GM12878 (cell line): ENCODE measurements around the gene PKLR. TPM values are rescaled to one million over a fixed set of nuclear protein-coding genes. Genes with fewer than 3 reads are reported as not detected.

Experiments
- BCL3 ChIP-seq: IDR thresholded peaks from 2 replicates; pipeline ENCODE4 v1.6.1; 2011; ENCODE audit warnings: borderline replicate concordance, low read depth, mild to moderate bottlenecking, moderate library complexity, low read length; ENCODE audit not compliant: insufficient read depth, poor library complexity, severe bottlenecking
- MEF2B ChIP-seq: fragments of 450-650 bp; IDR thresholded peaks from 2 replicates; pipeline ENCODE4 v1.6.1; 2018; ENCODE audit warnings: mild to moderate bottlenecking, moderate library complexity; ENCODE audit not compliant: partially characterized antibody, poor library complexity, severe bottlenecking
- NKRF ChIP-seq: fragments of 450-650 bp; conservative IDR thresholded peaks from 2 replicates; pipeline ENCODE4 v1.6.1; 2017; ENCODE audit warnings: mild to moderate bottlenecking, moderate library complexity
- STAT1 ChIP-seq: fragments of 450-650 bp; conservative IDR thresholded peaks from 2 replicates; pipeline ENCODE4 v1.6.1; 2014; ENCODE audit warnings: antibody characterized with exemption, mild to moderate bottlenecking
- TBL1XR1 ChIP-seq: IDR thresholded peaks from 2 replicates; pipeline ENCODE4 v1.6.1; 2012; ENCODE audit warnings: low read depth, low read length, improper control_type of control experiment
- USF2 ChIP-seq: IDR thresholded peaks from 2 replicates; pipeline ENCODE4 v1.6.1; 2011; ENCODE audit warnings: low read depth, low read length, improper control_type of control experiment, borderline replicate concordance
- polyA plus RNA-seq, 11 experiments: library from polyadenylated mRNA; depleted of rRNA in 4 of 11; unstranded in 6 of 11; stranded (reverse) in 5 of 11; fragments of >200 nt; fragmentation: Nextera tagmentation in 4 of 11; fragmentation: Illumina TruSeq in 1 of 11; extraction: Ambion mirVana in 4 of 11; extraction: Trizol in 1 of 11; gene quantifications; 1 replicate in 1 of 11; 2 replicates in 10 of 11; pipeline versions ENCODE4 v1.2.1 to v1.2.3, GENCODE V29; 2011 to 2016; ENCODE audit warnings: inconsistent platforms in 2 of 11, missing spikeins in 2 of 11, low read depth in 1 of 11
- total RNA-seq, 4 experiments: library from RNA; depleted of rRNA in 3 of 4; stranded (reverse); fragments of >200 nt in 3 of 4; fragmentation: Illumina TruSeq in 1 of 4; extraction: Trizol in 1 of 4; gene quantifications; 2 replicates each; pipeline versions ENCODE4 v1.2.1 to v1.2.3, GENCODE V29; 2013 to 2021
- TF ChIP-seq, protein P1 (sequence below): fragments of 450-650 bp; IDR thresholded peaks from 2 replicates; pipeline ENCODE4 v1.6.1; 2018; ENCODE audit warnings: mild to moderate bottlenecking, low read depth, moderate library complexity; ENCODE audit not compliant: partially characterized antibody
- TF ChIP-seq, protein P2 (sequence below): fragments of 450-650 bp; formaldehyde crosslinking; IDR thresholded peaks from 2 replicates; pipeline ENCODE4 v1.4.0; 2022; ENCODE audit warnings: mild to moderate bottlenecking, moderate library complexity
- TF ChIP-seq, protein P3 (sequence below): fragments of 150-350 bp; IDR thresholded peaks from 2 replicates; pipeline ENCODE4 v1.6.1; 2014; ENCODE audit warnings: mild to moderate bottlenecking, low read depth, low read length
- TF ChIP-seq, protein P4 (sequence below): fragments of 450-650 bp; IDR thresholded peaks from 2 replicates; pipeline ENCODE4 v1.6.1; 2018; ENCODE audit warnings: borderline replicate concordance, mild to moderate bottlenecking; ENCODE audit not compliant: partially characterized antibody

Gene PKLR
- total and polyA plus RNA-seq, 10 of the 15 experiments (the other 5 are each of a cell fraction or from before 2014, with no cell fraction given), result 0.04 to 0.15 (median 0.08) TPM; not detected in 7

DNA sequence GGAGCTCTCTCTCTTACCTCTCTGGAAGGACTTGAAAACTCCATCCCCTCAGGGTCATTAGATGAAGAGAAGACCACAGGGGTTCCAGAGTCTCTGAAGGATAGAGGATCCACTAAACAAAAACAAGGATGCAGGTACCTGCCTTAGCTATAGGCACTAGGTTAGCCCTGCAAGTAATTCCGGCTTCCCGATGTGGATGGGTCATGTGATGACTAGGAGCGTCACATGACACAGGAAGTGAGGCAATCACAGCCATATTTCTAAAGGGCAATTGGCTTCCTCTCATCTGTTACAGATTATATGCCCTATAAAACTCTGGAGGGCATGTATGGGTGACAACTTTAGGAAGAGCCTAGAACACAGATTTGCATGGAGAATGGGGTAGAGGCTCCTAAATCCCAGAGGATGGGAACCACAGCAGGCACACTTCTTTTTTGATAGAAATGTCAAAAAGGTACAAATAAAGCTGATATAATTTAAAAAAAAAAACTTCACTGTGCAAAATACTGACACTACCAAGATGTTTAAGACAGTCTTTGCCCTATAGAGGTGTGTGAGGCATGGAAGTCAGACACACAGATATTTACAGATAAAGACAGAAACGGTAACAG lies 60.1 kb downstream of the PKLR start (continued):
- TF ChIP-seq BCL3 (no peak), MEF2B (no peak), STAT1 (0 out of 2 replicates have a peak, but pooled peaks have one; percentile 49), USF2 (peak; percentile 99), TBL1XR1 (peak; percentile 57; the same call in 1 of the 2 replicates), NKRF (peak; percentile 96)
- TF ChIP-seq, protein P1, sequence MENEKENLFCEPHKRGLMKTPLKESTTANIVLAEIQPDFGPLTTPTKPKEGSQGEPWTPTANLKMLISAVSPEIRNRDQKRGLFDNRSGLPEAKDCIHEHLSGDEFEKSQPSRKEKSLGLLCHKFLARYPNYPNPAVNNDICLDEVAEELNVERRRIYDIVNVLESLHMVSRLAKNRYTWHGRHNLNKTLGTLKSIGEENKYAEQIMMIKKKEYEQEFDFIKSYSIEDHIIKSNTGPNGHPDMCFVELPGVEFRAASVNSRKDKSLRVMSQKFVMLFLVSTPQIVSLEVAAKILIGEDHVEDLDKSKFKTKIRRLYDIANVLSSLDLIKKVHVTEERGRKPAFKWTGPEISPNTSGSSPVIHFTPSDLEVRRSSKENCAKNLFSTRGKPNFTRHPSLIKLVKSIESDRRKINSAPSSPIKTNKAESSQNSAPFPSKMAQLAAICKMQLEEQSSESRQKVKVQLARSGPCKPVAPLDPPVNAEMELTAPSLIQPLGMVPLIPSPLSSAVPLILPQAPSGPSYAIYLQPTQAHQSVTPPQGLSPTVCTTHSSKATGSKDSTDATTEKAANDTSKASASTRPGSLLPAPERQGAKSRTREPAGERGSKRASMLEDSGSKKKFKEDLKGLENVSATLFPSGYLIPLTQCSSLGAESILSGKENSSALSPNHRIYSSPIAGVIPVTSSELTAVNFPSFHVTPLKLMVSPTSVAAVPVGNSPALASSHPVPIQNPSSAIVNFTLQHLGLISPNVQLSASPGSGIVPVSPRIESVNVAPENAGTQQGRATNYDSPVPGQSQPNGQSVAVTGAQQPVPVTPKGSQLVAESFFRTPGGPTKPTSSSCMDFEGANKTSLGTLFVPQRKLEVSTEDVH, result peak; percentile 74
- TF ChIP-seq, protein P2, sequence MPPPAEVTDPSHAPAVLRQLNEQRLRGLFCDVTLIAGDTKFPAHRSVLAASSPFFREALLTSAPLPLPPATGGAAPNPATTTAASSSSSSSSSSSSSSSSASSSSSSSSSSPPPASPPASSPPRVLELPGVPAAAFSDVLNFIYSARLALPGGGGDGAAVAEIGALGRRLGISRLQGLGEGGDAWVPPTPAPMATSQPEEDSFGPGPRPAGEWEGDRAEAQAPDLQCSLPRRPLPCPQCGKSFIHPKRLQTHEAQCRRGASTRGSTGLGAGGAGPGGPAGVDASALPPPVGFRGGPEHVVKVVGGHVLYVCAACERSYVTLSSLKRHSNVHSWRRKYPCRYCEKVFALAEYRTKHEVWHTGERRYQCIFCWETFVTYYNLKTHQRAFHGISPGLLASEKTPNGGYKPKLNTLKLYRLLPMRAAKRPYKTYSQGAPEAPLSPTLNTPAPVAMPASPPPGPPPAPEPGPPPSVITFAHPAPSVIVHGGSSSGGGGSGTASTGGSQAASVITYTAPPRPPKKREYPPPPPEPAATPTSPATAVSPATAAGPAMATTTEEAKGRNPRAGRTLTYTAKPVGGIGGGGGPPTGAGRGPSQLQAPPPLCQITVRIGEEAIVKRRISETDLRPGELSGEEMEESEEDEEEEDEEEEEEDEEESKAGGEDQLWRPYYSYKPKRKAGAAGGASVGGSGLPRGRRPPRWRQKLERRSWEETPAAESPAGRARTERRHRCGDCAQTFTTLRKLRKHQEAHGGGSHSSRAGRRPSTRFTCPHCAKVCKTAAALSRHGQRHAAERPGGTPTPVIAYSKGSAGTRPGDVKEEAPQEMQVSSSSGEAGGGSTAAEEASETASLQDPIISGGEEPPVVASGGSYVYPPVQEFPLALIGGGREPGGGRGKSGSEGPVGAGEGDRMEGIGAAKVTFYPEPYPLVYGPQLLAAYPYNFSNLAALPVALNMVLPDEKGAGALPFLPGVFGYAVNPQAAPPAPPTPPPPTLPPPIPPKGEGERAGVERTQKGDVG (CRISPR knock-in tag), result no peak
- TF ChIP-seq, protein P3, sequence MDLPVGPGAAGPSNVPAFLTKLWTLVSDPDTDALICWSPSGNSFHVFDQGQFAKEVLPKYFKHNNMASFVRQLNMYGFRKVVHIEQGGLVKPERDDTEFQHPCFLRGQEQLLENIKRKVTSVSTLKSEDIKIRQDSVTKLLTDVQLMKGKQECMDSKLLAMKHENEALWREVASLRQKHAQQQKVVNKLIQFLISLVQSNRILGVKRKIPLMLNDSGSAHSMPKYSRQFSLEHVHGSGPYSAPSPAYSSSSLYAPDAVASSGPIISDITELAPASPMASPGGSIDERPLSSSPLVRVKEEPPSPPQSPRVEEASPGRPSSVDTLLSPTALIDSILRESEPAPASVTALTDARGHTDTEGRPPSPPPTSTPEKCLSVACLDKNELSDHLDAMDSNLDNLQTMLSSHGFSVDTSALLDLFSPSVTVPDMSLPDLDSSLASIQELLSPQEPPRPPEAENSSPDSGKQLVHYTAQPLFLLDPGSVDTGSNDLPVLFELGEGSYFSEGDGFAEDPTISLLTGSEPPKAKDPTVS, result no peak
- TF ChIP-seq, protein P4, sequence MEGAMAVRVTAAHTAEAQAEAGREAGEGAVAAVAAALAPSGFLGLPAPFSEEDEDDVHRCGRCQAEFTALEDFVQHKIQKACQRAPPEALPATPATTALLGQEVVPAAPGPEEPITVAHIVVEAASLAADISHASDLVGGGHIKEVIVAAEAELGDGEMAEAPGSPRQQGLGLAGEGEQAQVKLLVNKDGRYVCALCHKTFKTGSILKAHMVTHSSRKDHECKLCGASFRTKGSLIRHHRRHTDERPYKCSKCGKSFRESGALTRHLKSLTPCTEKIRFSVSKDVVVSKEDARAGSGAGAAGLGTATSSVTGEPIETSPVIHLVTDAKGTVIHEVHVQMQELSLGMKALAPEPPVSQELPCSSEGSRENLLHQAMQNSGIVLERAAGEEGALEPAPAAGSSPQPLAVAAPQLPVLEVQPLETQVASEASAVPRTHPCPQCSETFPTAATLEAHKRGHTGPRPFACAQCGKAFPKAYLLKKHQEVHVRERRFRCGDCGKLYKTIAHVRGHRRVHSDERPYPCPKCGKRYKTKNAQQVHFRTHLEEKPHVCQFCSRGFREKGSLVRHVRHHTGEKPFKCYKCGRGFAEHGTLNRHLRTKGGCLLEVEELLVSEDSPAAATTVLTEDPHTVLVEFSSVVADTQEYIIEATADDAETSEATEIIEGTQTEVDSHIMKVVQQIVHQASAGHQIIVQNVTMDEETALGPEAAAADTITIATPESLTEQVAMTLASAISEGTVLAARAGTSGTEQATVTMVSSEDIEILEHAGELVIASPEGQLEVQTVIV, result peak; percentile 35
